GM18517 (cell line): Measurements from ENCODE around the gene CTNNA2.
"Not testable (repeated sequence)": the region's sequence is repeated elsewhere in the genome, so short reads cannot be mapped to it uniquely, and the experiment has no call there.

Source experiments
- ATAC-seq: cut with Tn5 transposase; IDR thresholded peaks from one replicate; pipeline ENCODE4 v1.9.1; 2021; ENCODE audit warnings: mild to moderate bottlenecking, moderate library complexity; ENCODE audit not compliant: unreplicated experiment

CTNNA2 gene

DNA sequence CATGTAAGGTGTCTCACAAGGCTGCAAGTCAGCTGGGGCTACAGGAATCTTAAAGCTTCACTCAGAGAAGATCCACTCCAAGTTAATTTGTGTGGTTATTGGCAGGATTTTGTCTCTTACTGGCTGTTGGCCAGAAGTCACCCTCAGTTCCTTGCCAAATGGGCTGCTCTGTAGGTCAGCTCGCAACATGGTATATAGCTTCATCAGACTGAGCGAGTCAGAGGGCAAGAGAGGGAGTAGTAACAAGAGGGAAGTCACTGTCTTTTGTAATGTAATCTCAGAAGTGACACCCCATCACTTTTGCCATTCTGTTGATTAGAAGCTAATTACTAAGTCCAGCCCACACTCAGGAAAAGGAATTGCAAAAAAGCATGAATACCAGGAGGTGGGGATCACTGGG lies 672.2 kb downstream of the CTNNA2 start:
- no peak for ATAC-seq

DNA sequence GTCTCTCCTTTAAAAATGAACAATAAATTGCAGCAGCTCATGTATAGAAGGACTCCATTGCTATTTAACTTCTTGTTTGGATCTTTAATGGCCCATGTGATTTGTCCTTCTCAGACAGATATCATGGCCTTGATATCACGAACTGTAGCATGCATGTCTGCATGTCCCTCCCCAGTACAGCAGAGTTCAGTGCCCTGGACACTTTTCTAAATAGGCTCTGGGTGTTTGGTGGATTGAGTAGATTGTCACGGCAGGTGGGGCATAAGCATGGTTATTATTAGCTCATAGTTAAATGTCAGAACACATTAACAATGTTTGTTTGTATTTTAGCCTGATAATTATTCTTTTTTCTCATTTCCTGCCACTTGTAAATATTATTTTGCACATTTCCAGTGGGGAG lies 673.4 kb downstream of the CTNNA2 start:
- ATAC-seq, result no peak

DNA sequence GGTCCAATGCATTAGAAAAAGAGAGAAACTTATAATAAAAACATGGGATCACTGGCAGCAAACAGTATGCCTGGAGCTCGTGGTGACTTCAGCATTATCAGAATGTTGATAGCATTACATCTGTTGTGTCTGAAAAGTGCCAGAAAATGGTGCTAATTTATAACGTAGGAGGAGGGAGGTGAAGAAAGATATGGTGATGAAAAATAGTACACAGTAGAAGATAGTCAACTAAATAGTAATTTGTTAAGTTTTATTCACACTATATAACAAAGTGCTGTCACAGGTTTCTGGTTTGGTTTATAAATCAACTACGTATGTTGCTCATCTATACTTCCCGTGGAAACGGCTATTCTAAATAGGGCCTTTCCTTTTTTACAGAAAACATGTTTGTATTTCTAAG lies 674.3 kb downstream of the CTNNA2 start:
- ATAC-seq, result no peak

DNA sequence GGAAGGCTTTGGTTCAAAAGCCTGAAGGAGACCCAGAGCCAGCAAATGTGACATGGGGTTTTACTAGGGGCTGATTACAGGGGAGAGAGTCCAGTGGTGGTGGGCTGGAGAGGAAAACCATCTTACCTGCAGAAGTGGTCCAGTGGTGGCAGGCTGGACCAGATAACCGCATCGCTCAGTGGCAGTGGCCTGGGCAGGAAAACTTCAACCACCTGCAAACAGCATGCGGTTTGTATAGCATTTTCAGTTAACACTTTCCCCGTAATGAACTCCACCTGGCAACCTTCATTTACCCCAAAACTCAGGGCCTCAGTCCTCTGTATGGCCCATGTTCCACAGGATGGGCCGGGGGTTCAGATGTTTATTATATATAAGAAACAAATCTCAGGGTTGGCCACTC lies 677.3 kb downstream of the CTNNA2 start:
- ATAC-seq, result no peak

DNA sequence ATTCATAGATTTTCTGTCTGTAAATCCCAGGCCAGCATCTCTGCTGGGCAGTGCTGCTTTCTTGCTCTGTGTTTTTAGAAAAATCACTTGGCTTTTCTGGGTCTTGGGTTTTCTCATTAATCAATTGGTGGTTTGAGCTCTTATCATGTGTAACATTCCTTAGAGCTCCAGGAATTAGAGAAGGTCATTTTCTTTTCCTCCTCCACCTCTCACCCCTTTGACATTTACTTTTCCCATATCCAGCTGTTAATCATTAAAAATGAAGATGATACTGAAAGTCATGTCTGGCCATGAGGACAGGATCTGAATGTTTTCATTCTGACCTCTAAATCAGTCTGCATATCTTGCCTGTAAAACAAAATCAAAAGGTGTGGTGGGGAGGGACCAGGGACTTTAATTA lies 680.7 kb downstream of the CTNNA2 start:
- ATAC-seq, result no peak

DNA sequence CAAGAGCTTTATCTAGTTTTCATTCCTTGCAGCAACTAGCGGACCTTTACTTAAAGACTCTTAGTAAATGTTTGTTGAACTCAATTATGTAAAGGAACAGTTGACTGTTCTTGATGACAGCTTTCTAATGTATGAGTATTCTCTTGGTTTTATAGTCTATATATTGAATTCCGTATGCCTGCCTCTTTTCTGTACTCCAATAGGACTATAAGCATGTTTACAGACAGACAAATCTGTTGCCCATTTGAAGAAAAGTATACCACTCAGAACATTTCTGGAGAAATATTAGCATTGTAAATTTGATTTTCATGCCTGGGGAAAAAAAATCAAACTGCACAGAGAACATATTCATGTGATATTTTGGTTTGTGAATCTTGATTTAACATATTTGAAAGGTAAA lies 682.2 kb downstream of the CTNNA2 start:
- no peak for ATAC-seq

DNA sequence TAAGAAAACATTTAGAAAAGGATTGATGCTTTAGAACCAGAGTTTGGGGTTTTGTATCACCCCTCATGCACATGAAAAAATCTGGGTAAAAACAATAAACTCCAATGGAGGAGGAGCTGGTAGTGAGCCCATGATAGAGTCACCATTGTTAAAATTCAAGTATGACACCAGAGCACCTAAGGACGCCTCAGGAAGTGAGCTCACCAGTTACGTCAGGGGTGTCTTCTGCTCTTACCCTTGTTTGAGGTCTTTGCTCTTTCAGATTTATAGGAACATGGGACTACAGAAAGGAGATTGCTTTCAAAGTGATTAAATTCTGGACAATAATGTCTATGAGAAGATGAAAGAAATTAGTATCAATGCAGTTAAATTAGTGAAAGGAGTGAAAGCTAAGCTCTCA lies 685.2 kb downstream of the CTNNA2 start:
- ATAC-seq, result no peak

DNA sequence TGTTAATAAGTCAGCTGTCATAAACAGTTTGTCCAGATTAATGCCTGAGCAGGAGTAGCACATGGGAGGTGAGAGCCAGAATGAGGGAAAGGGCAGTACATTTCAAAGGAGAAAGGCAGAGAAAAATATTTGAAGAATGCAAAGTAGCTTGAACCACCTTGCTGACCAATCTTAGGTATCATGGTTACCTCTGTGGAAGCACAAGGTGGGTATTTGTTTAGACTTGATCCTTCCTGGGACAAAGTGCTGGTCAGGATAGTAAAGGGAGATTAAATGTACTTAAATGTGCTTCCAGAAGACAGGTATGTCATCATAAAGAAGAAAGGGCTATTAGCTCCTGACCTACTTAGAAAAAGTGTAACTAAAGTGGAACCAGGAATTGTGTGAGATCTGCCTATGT lies 686.7 kb downstream of the CTNNA2 start:
- ATAC-seq, result no peak

DNA sequence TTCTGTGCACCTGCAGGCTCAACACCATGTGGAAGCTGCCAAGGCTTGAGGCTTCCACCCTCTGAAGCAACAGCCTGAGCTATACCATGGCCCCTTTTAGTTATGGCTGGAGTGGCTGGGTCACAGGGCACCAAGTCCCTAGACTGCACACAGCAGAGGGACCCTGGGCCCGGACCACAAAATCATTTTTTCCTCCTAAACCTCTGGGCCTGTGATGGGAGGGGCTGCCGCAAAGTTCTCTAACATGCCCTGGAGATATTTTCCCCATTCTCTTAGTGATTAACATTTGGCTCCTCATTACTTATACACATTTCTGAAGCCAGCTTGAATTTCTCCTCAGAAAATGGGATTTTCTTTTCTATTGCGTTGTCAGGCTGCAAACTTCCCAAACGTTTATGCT lies 691.1 kb downstream of the CTNNA2 start:
- ATAC-seq, result not testable (repeated sequence)

DNA sequence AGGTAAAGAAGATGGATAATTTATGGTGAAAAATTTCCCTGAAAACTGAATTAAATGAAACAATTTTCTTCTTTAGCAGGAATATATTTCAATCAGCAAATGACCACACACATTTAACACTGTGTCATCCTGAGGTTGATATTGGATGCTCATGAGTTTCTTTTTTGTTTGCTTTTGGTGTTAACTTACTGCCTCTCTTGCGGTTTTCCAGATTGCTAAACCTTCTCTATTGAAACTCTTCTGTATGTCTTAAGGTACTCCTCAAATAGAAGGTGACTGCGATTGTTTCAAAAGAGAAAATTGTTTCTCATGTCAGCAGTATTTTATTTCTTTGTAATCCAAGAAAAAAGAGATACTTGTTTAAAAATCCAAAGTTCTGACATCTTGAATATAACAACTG lies 692.6 kb downstream of the CTNNA2 start:
- ATAC-seq, result no peak

DNA sequence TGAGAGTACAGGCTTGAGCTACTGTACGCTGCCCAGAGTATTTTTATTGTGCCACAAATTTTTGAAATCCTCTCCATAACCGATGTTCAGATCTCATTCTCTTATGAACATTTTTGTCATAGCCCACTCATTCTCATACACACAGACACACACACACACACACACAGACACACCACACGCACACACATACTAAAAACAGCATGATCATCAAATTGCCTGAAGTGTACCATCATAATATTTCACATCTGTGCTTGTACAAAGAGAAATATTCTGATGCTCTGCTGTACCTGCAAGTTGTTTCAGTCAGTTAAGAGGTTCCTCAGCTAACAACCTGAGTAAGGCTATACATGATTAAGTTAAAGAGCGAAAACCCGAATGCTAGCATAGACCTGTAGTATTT lies 696.6 kb downstream of the CTNNA2 start:
- no peak for ATAC-seq

DNA sequence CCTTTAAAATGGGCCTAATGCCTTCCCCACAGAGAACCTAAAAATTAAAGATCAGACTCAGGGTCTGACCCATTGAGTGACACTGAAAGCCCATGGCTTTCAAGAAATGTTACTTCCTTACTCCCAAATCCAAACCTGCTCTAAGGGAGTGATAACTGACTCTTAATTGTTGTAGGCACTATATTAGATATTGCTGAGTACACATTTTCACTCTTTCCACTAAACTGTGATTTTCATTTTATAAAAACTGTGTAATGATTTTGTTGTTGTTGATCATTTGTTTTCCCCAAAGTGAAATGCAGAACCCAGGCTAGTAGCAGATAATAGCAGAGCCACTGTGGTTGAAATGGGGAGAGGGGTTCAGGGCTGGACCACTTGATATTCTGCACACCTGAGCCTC lies 704.6 kb downstream of the CTNNA2 start:
- no peak for ATAC-seq

DNA sequence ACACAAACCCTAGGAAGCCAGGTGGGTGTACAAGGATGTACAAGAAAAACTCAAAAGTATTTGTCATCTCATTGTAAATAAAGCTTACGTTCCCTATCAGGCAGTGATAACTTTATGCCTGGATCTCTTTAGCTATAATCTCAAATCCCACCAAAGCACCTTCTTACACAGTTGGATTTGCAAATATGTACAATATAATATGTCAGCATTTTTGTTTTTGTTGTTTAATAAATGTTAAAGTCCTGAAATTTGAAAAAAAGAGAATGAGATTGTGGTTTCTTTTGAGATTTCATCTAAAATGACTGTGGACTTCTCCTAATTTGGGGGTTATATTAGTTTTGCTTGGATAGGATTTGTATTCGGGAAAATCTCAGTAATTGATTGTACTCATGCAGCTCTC lies 709.8 kb downstream of the CTNNA2 start:
- ATAC-seq, result no peak

DNA sequence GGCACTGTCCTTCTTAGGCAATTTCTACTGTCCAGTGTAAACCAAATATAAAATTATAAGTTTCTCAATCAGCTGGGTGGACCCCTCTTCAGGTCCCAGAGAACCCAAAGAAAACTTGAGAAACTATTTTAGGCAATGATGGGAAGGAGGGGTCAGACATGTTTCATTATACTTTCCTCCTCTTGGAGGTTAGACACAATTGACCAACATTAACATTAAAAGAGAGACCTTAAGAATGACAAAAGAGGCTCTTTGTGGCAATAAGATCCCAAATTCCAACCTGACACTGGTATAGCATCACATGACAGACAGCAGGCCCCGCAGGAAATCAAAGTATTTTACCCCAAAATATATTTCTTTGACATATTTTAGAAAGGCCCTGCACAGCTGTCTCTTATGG lies 718.6 kb downstream of the CTNNA2 start:
- no peak for ATAC-seq

DNA sequence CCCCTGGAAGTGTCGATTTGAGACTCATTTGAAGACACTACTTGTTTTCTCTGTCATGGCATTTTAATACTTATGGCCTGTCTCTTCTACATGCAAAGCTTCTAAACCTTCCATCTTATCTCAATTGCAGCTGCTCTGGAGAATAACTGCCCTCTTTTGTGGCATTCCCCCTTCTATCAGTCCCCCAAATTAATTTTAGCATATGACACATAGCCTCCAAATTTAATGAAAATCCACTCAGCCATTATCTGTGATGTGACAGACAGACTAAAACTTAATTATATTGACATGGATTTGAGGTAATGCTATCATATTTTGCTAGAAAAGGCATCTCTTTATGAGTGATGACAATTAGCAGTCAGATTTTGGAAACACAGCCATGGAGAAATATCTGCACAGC lies 720.5 kb downstream of the CTNNA2 start:
- ATAC-seq, result no peak

DNA sequence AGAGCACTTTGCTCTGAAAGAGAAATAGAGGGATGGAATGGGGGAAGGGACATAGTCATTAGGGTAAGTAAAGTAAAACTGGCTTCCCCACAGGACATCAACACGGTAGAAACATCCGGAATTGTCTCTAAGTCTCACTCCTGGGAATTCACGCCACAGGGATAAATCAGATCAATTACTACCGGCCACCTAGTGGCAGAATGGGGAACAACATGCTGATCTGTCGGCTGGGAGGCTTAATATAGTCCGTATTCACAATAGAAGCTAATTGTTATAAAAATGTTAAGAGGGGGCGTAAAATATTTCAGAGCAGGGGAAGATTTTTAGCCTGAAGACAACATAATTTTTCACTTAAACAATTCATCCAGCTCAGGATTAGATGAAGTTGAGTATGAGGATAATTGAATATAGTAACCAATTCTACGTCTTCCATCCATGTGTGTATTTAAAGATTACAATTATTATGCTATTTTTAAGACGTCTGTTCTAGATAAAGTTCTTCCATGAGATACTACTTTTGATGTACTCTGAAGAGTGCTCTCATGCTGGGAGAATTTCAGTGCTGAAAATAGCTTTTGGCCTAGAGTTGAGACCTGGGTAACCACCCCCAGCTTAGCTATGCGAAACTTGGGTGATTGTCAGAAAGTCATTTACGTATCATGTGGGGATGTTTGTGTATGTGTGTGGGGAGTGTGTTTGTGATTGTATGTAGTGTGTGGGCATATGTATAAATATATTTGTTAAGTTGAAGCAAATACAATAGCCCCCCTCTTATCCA lies 726.0 kb downstream of the CTNNA2 start:
- no peak for ATAC-seq

DNA sequence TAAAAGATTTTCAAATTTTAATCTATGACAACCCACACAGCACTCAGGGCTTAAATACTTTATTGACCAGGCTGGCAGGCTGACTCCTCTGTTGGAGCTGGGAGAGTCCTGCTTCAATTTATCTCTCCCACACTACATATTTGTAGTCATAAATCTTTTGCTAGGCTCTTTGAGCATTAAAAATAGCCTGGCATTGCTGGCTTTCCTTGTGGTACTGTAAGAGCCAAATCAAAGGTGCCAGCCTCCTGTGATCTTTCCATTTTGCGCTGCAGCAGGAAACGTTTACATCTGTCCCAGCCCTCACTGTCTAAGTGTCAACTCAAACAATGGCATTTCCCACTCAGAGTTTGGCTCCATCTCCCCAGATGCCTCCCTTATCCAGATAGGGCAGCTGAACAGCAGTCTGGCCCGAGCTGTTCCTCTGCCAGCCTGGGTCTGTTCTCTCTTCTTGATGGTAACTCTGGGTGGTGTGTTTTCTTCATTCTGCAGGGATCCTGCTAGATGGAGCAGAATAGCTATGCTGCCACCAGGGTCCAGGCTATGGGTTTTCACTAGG lies 729.6 kb downstream of the CTNNA2 start:
- ATAC-seq, result no peak

DNA sequence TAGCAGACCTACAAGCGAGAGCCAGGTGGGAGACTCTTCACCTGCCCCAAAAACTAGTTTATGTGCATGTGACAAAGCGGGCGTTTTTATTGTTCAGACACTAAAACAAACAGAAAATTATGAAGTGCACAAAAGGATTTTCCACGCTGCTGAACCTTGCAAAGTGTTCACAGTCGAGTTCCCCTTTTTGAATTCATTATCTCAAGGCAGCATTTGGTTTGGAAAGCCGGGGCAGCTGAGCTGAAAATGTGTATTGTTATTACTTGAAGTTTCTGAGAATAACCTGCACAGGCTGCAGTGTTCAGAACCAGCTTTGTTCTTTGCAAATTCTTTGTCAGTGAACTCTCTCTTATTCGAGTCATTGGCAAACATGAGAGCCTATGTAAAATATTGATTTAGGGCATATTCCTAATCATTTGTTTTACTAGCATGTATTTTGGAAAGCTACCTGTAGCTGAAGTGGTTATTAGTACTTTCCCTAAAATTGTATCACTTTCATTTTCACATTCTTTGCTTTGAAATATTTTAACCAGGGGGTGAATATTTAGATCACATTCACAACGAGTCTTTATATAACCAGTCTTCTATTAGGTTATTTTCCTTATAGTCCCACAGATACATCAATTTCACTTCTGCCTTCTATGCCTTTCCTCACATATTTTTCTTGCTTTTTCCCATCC lies 732.2 kb downstream of the CTNNA2 start:
- ATAC-seq, result no peak

DNA sequence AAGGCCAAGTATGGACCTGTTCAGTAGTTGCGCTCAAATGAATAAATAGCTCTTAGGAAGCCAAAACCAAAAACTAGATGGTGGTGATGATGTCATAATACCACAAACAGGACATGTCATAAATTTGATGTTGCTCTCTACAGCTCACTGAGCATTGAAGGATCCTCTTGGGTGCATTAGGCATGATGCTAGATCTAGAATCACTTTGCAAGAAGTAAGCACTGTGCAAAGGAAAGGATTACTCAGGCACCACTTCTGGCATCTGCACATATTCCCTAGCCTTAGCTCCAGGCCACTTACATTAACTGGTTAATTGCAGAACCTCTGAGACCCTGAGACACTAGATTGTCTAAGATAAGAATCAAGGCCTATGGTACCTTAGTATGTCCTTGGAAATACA lies 733.7 kb downstream of the CTNNA2 start:
- no peak for ATAC-seq

DNA sequence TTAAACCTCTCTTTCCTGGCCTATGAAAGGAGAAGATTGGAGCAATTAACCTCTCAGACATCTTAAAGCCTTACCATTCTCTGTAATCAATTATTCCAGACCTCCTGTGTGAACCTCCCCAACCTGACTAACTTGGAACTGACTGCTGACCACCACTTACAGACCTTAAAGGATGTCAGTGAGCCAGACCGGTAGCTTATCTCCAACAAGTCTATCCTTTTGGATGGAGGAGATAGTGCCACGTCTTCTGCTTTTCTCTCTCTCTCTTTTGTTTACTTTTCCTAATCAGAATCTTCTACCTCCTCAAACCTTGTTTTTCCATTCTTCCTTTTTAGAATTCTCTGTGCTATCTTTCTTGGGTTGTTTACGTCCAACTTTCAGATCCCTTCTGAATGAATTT lies 734.5 kb downstream of the CTNNA2 start:
- ATAC-seq, result no peak

DNA sequence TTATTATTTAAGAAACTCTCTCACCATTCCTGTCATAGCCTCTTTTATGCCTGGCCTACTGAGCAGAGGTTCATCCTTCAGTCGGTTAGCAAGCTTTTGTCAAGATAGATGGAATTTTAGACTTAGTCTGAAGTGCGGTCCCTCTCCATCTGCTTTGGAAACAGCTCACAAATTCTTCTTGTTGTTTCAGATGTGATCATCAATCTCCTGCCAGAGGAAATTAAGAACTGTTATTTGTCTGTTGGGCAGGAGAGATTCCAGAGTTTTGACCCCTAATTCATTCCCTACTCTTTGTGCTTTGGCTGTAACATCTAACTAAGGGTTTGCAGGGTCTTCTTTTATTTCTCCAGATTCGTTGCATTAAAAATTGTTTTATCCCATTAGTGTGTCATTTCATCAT lies 735.3 kb downstream of the CTNNA2 start:
- ATAC-seq, result no peak

DNA sequence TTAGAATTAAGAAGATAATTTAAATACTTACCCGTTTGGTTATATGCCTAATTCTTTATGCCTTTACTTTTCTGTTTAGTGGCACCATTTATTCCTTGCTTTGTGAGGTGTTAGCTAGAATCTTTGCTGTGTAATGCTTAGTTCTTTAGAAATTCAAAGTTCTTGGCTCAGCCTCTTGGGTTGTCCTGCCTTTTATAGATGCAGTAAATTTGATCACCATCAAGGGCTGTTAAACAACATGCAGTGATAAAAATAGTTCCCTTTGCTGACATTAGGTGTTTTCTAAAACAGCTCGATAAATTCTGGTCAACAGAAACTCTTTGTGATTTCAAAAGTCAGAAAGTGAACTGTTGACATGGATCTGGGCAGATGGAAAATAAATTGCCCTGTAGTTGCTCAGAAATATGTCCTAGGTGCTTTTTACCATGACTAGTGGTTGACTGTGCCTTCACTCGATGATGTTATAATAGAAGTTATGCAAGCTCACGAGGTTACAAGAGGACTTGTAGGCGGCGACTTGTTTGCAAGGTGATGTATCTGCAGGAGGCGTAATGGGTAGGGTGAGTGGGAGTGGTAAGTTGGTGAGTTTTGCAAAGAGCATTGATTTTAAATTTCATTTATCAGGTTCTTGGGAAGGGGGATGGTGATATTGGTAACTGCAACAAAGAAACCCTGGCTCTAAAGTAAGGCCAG lies 739.6 kb downstream of the CTNNA2 start:
- no peak for ATAC-seq
